HG03060 (cell line): ENCODE results near the gene THADA.
"Not testable (repeated sequence)": the region's sequence is repeated elsewhere in the genome, so short reads cannot be mapped to it uniquely, and the experiment has no call there.

Experiments
- ATAC-seq: cut with Tn5 transposase; IDR thresholded peaks from one replicate; pipeline ENCODE4 v1.9.1; 2021; ENCODE audit warnings: low read depth, moderate number of reproducible peaks; ENCODE audit not compliant: unreplicated experiment

THADA gene

DNA sequence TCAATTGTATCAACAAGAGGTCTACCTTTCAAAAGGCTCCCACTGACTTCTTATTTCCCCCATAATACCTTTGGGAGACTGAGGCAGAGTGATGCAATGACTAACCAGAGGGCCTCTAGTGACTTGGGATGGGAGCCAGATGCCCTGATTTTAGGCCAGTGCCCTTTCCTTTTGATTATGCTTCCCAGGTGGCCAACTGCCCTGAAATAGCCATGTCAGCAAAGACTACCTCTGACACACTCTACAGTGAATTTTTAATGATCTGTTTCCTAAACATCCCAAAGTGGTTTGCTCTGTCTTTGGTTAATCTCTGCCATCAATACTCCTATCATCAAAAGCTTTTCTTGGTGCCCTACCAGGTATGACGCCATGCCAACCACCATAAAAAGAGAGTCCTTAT is 303.5 kb downstream of the THADA start:
- ATAC-seq: no peak

DNA sequence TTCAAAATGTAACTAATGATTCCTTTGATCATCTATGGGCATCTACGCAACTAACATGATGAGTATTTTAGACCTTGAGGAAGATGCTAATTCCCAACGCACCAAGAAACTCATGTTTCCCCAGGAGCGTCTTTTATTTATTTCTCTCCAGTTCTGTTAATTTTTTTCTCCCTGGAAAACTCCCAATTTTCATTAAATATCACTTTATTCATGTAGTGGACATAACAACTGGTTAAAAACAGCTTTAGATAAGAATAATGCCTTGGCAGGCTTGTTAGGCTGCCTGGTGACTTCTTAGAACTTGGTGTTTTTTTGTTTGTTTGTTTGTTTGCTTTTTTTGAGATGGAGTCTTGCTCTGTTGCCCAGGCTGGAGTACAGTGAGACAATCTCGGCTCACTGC is 306.5 kb downstream of the THADA start:
- ATAC-seq: no peak

DNA sequence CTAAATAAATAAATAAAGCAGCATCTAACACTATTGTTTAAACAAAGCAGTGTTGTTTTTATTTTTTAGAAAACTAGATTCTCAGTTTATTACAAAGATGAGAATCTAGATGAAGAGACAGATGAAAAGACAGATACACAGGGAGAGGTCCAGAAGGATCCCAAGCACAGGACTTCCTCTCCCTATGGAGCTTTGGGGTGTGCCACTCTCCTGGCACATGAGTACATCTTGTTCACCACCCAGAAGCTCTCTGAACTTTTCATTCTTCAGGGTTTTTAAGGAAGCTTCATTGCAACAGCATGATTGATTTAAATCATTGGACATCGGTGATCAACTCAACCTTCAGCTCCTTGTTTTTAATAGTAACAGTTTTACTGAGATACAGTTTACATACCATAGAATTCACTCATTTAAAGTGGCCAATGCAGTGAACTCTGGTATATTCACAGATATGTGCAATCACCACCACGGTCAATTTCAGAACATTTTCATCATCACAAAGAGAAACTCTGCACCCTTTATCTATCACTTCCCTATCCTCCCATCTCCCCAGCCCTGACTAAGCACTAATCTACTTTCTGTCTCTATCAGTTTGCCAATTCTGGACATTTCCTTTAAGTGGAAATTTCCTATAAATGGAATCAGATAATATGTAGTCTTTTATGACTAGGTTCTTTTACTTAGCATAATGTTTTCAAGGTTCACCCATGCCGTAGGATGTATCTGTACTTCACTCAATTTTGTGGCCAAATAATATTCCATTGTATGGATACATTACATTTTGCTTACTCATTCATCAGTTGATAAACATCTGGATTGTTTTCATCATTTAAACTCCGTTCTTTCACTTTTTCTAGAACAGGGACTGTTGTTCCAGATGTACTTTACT is 307.2 kb downstream of the THADA start:
- ATAC-seq: no peak

DNA sequence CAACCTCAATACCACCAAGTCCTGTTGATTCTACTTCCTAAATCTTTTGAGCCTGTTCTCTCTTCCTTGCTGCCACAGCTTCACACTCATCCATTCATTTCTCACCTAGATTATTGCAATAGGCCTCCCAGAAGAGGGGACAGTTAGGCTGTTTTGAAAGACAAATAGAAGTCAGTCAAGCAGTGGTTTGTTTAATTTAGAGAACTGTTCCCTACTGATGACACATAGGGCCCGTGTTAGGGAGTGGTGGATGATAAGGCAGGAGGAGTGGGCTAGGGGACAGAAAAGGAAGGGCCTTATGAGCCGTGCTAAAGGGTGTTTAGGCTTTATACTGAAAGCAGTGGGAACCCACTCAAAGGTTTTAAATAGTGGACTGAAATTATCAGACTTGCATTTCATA is 309.9 kb downstream of the THADA start:
- no peak for ATAC-seq

DNA sequence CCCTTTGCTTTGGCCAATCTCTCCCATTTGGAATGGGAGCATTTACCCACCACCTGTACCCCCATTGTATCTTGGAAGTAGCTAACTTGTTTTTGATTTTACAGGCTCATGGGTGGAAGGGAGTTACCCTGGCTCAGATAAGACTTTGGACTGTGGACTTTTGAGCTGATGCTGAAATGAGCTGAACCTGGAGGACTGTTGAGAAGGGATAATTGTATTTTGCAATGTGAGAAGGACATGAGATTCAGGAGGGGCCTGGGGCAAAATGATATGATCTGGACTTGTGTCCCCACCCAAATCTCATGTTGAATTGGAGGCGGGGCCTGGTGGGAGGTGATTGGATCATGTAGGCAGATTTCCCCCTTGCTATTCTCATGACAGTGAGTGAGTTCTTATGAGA is 310.9 kb downstream of the THADA start:
- no peak for ATAC-seq

DNA sequence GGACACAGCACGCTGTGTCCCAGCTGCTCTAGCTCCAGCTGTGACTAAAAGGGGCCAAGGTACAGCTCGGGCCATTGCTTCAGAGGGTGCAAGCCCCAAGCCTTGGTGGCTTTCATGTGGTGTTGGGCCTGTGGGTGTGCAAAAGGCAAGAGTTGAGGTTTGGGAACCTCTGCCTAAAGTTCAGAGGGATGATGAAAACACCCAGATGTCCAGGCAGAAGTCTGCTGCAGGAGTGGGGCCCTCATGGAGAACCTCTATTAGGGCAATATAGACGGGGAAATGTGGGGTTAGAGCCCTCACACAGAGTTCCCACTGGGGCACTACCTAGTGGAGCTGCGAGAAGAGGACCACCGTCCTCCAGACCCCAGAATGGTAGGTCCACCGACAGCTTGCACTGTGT is 311.5 kb downstream of the THADA start:
- ATAC-seq: not testable (repeated sequence)

DNA sequence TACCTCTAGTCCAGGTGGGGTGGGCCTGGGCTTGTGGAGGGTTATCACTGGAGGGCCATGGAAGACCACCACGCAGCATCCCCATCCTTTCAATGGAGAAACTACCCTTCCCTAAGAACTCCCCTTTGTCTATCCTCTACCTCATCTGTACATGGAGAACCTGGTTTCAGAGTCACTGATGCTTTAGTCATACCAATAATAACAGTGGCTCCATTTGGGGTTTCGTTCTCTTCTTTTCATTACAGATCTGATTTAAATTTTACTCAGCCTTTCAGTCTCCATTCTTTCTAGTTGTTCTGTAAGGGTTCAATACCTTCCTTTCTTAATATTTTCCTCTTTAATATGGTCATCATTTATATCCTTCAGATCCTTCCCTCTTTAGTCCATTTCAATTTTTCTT is 314.8 kb downstream of the THADA start:
- ATAC-seq: no peak

DNA sequence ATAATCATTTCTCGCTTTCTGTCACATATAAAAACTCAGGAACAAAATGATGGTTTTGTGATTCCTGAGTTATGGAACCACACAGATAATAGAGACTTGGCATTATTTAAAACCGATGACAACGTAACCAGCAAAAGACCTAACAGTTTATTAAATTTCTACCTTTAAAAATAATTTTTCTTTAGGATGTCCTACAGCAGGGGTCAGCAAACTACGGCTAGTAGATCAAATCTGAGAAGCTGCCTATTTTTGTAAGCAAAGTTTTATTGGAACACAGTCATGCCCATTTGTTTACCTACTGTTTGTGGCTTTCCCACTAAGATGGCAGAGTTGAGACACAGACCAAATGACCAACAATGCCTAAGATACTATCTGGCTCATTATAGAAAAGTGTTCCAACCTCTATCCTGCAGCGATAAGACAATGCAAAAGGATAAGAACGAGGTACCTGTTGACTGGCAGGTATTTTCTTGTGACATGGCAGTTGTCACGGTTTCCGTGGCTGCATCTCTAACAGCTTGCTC is 316.5 kb downstream of the THADA start:
- ATAC-seq: no peak

DNA sequence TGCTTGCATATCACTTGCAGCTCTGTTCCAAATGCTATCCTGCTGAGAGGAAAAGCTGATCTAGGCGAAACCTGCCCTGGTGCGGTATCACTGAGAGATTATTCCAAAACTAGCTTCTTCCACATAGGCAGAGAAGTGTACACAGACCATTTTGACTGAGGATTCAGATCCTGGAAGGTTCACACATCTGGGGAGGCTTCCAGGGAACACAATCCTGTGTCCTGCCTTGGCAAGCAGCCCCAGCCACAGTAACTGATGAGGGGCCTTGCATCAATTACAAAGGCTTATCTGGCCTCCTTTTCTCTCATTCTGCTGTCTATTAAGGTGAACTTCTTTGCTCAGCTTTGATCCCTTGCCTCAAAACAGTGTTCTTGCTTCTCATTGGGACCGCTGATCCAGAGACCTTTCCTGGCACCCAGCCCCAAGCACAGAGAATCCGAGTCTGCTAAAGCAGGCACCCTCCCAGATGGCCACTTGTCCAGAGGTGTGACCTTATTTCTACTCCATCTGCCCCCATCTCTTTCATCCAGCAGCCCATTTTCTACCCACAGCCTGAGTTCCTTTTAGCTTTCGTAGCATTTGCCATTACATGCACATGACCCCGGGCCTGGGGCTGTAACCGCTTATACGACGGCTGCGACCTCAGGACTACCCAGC is 317.1 kb downstream of the THADA start:
- ATAC-seq: no peak

DNA sequence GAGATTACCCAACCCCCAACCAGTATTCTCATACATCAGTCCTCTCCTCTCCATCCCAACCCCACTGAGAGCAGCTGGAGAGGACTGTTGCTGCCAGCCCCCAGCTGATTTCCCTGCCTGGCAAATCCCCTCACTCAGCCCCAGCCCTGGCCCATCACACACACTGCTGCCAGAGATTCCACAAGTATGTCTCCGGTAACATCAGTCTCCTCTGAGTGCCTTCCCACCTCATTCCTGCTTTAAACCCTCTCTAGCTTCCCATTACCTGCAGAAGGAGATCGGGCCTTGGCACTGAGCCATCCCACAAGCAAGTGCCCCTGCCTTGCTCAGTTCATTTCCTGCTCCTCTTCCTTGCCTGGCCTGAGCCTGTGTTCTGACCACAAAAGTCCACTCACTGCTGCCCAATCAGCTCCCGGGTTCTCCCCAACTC is 318.9 kb downstream of the THADA start:
- ATAC-seq: no peak

DNA sequence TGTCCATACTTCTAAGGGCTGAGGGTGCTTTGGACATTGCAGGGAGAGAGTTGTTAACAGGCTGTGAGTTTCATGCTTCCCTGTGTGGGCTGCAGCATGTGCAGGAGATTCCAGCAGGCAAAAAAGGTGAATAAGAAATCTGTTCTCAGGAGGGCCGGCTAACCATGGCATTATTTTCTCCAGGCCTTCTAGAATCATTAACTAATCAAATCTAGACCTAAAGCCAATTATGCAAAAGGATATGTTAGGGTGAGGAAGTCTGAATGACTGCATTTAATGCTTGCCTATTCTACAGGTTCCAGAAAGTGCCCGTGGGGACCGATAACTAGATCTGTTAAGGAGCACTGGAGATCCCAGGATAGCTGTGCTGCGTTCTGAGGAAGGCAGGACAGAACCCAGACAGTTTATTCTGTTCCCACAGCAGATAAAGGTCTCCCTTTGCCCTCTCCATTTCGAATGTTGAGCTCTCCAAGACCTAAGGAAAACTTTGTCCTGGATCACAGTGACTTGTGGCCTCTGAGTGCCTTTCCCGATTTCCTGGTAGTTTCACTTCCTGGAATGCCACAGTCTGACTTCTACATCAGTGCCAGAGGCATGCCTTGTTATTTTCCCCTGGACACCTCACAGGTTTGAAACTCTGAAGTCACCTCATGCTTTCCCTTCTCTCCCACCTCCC is 319.4 kb downstream of the THADA start:
- no peak for ATAC-seq

DNA sequence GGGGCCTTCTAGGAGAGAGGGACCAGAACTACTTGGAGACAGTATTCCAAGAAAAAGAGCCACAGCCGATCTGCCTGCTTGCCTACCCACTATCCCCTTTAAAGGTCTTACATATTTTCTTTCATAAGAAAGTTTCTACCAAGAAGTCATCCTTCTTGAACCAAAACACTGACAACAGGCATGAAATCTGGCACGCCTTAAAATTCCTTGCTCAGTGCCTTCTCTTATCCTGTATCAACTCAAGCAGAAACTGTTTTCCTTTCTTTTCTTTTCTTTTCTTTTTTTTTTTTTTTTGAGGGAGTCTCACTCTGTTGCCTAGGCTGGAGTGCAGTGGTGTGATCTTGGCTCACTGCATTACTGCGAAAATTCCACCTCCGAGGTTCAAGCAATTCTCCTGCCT is 321.1 kb downstream of the THADA start:
- no peak for ATAC-seq

DNA sequence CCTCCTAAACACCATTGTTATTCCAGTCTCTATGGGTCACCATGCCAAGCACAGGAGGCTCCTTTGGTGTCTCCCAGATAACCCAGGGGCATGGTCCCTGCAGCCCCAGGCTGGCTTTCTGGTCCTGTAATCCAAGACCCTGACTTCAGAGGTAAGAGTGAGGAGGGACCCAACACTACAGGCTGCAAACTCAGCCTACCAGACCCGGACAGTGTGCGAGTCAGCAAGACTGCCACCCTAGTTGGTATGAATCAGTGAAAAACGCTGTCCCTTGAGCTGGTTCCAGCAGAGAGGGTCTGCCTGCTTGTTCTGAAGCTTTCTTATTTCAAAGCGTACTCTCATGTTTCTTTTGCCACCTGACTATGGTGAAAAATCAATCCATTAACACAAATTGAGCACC is 321.8 kb downstream of the THADA start:
- no peak for ATAC-seq

DNA sequence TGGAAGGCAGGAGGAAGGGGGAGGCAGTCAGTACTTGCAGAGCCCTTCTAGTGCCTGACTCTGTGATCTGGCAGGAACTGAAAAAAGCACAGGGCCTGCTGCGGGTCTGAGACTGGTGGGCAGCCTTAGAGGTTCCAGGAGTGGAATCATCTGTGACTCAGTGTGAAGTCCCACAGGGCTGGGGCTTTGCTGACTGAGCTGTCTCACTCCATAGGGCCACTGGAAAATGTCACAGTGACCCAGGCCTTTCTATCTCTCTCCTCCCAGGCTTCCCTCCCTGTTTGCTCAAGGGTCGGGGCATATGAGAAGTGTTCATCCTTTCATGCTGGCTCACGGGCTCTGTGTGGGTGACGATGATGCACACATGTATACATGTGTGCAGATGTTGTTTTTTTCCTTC is 322.3 kb downstream of the THADA start:
- no peak for ATAC-seq

DNA sequence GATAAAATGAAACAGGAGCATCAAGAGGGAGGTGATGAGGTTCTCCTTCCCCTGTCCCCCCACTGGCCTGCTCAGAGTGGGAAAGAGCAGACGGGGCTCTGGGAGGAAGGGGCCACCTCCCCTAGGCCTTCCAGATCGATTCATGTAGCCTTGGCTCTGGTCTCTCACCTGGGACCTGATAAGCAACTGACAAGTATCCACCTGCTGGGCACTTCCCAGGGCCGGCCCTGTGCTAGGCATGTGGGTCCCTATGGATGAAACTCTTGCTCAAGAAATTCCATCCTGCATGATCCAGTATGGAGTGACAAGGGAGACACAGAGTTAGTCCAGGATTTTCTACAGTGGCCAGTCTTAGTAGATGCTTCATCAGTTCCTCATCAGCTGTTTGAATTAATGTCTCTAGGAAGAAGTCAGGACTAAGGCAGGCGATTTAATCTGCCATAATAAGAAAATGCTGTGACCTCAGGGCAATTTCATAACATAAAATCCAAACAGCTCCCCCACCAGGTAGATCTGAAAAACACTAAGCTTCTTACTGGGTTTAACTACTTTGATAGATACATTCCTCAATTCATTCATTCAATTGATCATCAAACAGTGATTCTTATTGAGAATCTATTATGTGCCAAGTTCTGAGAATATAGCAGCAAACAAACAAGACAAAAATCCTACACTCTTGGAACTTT is 324.8 kb downstream of the THADA start:
- ATAC-seq: no peak

DNA sequence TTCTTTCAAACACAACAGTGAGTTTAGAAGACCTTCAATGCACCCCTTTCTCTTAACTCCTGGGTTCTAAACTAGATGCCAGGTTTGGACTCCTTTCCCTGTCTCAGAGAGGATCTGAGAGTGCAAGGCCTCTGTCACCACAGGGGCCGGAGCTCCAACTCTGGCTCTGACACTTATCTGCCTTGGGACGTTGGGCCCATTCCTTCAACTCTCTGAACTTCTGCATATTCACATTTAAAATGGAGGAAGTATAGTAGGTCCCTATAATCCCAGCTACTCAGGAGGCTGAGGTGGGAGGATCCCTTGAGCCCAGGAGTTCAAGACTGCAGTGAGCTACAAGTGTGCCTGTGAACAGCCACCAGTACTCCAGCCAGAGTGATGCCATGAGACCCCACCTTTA is 325.4 kb downstream of the THADA start:
- ATAC-seq: no peak

DNA sequence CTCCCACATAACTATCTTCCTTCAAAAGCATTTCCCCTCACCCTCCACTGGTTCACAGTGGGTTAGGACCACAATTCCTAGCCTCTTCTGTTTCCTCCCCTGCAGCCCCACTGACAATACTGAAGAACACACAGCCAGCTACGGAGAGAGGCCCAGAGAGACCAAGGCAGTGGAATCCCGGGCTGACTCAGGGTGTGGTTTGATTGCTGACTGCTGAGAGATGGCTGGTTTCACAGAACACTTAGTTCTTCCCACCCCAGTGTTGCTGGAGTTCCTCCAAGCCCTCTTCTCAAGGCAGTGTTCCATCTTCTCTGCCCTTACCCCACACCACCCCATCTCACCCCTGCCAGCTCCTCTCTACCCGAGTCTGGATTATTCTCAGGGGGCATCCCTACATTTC is 326.1 kb downstream of the THADA start:
- ATAC-seq: no peak

DNA sequence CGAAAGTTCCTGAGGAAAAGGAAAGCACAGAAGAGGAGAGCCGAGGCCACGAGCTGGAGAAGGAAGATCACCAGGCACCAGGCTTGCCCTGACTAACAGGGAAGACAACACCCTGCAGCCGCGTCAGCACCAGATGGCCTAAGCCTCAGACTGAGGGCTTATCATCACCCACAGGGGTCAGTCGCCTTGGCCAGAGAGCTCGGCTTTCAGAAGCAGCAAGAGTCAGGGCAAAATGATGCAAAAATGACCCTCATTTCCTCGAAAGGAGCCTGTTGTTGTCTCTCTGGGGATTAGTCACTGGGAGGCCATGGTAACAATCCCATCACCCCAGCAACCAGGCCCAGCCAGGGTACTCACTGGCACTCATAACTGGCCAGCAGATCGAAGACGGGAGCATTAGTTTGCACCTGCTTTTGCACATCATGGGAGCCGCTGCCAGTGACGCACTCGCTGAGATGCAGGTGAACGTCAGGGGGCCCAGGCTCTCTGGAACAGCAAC is 326.7 kb downstream of the THADA start:
- no peak for ATAC-seq

DNA sequence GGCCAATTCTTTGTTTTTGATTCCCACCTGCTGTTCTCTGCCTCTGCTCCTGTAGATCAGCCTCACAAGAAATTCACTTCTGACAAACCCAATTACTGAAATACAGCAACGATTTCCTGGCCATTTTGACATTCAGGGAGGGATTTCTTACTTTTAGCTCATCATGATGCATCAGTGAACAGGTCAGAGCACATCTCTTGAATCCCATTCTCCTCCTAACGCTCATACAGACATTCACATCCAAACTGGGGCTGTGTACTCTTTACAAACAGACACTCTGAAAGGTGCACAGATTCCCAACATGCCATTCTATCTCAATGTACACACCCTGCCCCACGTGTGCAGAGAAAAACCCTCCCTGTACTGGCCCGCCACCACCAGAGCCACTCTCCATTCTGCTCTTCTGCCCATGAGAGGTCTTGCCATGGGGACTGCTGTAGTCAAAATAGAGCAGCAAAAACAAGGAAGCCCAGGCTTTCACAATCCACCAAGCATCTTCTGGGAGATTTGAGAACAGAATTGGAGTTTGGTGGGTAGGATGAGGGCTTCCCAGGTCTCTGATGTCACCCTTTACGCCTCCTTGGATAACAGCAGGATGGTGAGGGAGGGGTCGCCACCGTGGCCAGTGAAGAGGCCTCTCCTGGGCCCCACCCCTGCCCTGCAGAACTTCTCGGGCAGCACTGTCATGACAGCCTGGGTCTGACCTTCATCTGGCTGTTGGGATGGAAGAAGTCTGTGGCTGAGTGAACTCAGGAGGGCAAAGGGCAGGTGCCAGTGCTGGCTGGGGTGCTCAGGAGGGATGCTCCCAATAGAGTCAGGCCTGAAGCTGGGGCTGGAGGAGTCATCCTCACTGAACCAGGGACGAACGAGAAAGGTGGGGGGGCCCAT is 327.5 kb downstream of the THADA start:
- no peak for ATAC-seq

DNA sequence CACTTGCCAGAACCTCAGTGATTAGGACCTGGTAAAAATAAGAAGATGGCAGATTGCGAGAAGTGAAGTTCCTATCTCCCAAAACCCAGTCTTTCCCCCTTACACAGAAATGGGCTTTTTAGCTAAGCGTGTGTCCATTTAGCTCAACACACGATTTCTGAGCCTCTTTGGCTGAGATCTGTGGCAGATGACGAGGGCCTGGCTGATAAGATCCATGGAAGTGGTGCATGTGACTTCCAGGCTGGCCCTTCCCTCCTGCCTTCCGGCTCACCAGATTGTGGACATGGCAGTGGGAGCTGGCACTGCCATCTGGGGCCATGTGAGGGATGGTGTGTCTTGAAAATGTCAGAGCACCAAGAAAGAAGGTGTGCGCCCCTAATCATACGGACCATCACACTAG is 328.5 kb downstream of the THADA start:
- ATAC-seq: no peak
